Hair follicular keratinocyte (primary cell): ENCODE data around the gene IL17REL. TPM values are rescaled to one million over a fixed set of nuclear protein-coding genes. Genes with fewer than 3 reads are reported as not detected.

Experiments used
- total RNA-seq: library from RNA; depleted of rRNA; stranded (reverse); fragments of >200 nt; gene quantifications from 2 replicates; pipeline ENCODE4 v1.2.3, GENCODE V29; 2015

Gene IL17REL
- not detected in 2 replicates for total RNA-seq

DNA sequence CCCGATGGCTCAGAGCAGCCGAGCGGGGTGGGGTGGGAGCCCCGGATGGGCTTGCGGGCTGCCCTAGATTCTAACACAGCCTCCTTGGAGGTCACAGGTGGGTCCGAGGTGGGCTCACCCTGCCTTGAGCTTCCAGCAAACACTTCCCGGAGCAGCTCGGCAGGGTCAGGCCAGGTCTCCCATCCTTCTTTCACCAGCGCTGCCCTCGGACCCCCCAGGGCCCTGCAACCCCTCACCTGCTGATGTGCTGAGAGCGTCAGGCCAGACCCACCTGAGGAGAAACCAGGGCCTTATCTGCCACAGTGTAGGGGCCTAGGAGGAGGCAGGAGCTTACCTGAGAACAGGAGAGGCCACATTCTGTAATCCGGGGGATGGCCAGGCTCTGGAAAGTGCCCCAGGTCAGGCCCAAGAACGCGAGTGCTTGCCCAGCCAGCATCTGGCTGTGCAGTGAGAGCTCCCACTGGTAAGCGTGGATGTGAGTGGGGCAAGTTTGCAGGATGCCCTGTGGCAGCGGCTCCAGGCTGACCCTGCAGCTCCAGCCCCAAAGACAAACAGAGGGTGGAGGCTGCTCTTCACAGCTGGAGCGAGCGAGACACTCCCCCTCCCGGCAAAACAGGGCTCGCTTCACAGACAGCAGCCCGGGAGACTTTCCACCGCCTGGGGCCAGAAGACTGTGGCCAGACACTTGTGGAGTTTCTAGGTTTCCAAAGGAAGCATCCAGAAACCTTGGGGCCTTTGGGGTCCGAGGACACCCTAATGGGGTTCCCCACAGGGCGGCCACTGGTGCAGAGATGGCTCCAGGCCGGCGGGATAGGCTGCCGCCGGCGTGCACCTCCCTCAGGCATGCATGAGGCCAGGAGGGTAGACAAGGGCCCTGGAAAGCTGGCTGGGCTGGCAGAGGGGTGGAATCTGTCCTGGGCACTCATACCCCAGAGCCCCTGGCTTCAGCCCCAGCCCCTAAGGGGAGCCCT lies at the start of gene IL17REL:
Gene IL17REL (minus strand): TSS at position 555 of the 971 bp plus-strand sequence. CDS start 119 bp downstream, at position 436.

DNA sequence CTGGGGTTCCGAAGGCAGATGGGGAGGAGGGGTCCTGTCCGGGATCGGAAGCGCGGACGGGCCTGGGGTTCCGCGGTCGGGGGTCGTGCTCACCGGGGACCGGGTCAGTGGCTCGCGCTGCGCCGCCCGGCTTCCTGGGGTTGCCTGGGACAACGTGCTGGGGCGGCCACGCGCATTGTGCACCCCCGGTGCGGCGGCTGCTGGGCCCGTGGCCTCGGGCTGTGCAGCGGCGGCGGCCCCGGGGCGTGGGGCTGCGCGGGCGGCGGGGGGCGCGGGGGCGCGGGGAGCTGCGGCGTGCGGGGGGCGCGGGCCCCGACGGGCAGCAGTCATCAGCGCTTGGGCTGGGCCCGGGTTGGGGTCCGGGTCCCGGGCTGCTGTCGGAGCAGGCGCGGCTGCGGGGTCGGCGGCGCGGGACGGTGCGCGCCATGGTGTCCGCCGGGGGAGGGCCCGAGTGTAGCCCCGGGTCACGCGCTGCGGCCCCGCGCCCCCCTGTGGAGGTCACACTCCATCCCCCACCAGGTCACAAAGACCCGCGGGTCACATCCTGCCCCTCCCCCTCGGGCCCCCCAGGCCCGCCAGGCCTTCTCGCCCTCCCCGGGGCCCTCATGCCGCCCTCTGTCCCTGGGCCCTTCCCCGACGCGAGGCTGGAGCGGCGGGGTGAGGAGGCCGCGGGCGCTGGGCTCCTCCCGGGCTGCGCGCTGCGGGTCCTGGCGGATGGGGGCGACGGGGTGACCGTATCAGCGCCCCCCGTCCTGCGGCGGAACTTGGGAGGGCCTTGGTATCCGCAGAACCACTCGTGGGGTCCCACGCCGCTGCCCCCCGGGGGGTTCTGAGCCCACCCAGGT lies 45.7 kb upstream of the IL17REL start, which contains the start of gene TTLL8:
Gene TTLL8 (minus strand): TSS at position 238 of the 845 bp plus-strand sequence.

DNA sequence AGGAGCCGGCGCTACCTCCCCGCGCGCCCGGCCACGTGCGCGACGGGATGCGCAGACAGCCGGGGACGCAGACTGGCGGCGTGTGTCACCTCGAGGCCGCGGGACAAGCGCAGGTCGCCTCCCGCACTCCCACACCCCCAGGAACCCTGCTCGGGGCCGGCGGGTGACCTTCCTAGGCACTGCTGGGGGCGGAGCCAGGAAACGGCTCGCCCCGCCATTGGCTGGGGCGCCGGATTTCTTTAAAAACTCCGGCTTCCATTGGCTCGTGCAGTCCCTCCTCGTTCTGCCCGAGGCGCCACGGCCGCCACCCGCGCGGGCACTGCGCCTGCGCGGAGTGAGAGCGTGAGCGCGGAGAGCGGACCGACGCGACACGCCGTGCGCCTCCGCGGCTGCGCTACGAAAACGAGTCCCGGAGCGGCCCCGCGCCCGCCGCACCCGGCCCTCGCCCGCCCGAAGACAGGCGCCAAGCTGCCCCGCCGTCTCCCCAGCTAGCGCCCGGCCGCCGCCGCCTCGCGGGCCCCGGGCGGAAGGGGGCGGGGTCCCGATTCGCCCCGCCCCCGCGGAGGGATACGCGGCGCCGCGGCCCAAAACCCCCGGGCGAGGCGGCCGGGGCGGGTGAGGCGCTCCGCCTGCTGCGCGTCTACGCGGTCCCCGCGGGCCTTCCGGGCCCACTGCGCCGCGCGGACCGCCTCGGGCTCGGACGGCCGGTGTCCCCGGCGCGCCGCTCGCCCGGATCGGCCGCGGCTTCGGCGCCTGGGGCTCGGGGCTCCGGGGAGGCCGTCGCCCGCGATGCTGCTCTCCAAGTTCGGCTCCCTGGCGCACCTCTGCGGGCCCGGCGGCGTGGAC lies 52.2 kb downstream of the IL17REL start, which contains the start of gene PIM3:
Gene PIM3 (plus strand): TSS at position 614 of the 846 bp plus-strand sequence. CDS start 176 bp downstream, at position 790.

Other genes starting within 250 kb of the IL17REL start
- gene BRD1, start 184.9 kb downstream of the IL17REL start, total RNA-seq = 19.2 and 21.2 TPM in 2 replicates
- 12.8 and 14.3 TPM in 2 replicates for gene ZBED4, start 158.9 kb downstream of the IL17REL start, total RNA-seq
- gene ALG12, start 94.3 kb downstream of the IL17REL start, total RNA-seq = 16.0 and 17.8 TPM in 2 replicates
- 129 and 171 TPM in 2 replicates for gene CRELD2, start 94.1 kb downstream of the IL17REL start, total RNA-seq
- gene PIM3, start 52.0 kb downstream of the IL17REL start, total RNA-seq = 30.4 and 31.6 TPM in 2 replicates
- not detected in 2 replicates for gene TTLL8, start 45.5 kb upstream of the IL17REL start, total RNA-seq
- gene MLC1, start 72.7 kb upstream of the IL17REL start, total RNA-seq = not detected in 2 replicates
- not detected in 2 replicates for gene MOV10L1, start 77.2 kb upstream of the IL17REL start, total RNA-seq
- 0.04 and 0.62 TPM in 2 replicates for gene PANX2, start 158.0 kb upstream of the IL17REL start, total RNA-seq
- gene TRABD, start 173.1 kb upstream of the IL17REL start, total RNA-seq = 53.2 and 65.8 TPM in 2 replicates
- 42.0 and 48.0 TPM in 2 replicates for gene SELENOO, start 188.2 kb upstream of the IL17REL start, total RNA-seq
- gene TUBGCP6, start 232.3 kb upstream of the IL17REL start, total RNA-seq = 21.0 and 25.7 TPM in 2 replicates
- gene HDAC10, start 238.5 kb upstream of the IL17REL start, total RNA-seq = 10.1 and 21.4 TPM in 2 replicates
- 21.1 and 21.2 TPM in 2 replicates for gene MAPK12, start 248.9 kb upstream of the IL17REL start, total RNA-seq